GM12892 (cell line): ENCODE results near the gene TMEM51.
"Not testable (repeated sequence)": the region's sequence is repeated elsewhere in the genome, so short reads cannot be mapped to it uniquely, and the experiment has no call there.

ENCODE experiments used
- POLR2A ChIP-seq: IDR thresholded peaks from 2 replicates; pipeline ENCODE4 v1.6.1; 2011; ENCODE audit warnings: low read depth, low read length, control low read depth
- POLR2AphosphoS5 ChIP-seq: IDR thresholded peaks from 2 replicates; pipeline ENCODE4 v1.6.1; 2011; ENCODE audit warnings: low read depth, low read length, control low read depth
- TAF1 ChIP-seq: IDR thresholded peaks from 2 replicates; pipeline ENCODE4 v1.6.1; 2011; ENCODE audit warnings: low read depth, mild to moderate bottlenecking, control low read depth, low read length, borderline replicate concordance

GRCh38 chr1:15175324-15176094, 22.0 kb downstream of the TMEM51 start:
- TF ChIP-seq POLR2A, POLR2AphosphoS5, TAF1: not testable (repeated sequence)
